ENCODE measurements around the gene HTRA3. TPM values are rescaled to one million over a fixed set of nuclear protein-coding genes. Genes with fewer than 3 reads are reported as not detected.

Gene HTRA3
- total RNA-seq, 1 experiment from 2014 or later: 2.8 TPM

GRCh38 chr4:8287343-8288280 is 18.1 kb downstream of the HTRA3 start:
- ChIA-PET POLR2A (ENCODE audit: unreplicated experiment) (no interaction called here), CTCF (no interaction called here)
- TF ChIP-seq CTCF (conservative IDR thresholded peaks at IDR 0.05; ENCODE audit: low read depth, low read length) (no peak), EZH2 (IDR thresholded peaks at IDR 0.05; ENCODE audit: low read length, unreplicated experiment) (no peak), EZH2phosphoT487 (IDR thresholded peaks at IDR 0.05; ENCODE audit: borderline replicate concordance, low read length) (no peak)
- Histone ChIP-seq H3K4me3 (ENCODE audit: low read length) (no peak overlapping the region), H3K27ac (ENCODE audit: low read length) (no peak overlapping the region), H3K4me2 (ENCODE audit: low read length) (no peak overlapping the region), H3K4me1 (ENCODE audit: insufficient read depth, low read length) (no peaks in the 10 kb centered on the region), H3F3A (ENCODE audit: low read length, unreplicated experiment) (no peaks in the 10 kb centered on the region), H3K9me3 (ENCODE audit: low read length) (no peaks in the 10 kb centered on the region), H2AFZ (ENCODE audit: low read length) (no peak overlapping the region), H3K9me2 (replicated peaks; ENCODE audit: low read length) (no peaks in the 10 kb centered on the region), H3K9ac (ENCODE audit: low read length) (no peak overlapping the region), H3K79me2 (ENCODE audit: low read length) (no peaks in the 10 kb centered on the region), H3K27me3 (ENCODE audit: low read length) (no peaks in the 10 kb centered on the region), H4K20me1 (ENCODE audit: low read length) (no peaks in the 10 kb centered on the region), H3K36me3 (ENCODE audit: low read depth, low read length) (no peaks in the 10 kb centered on the region)
- no TSS peak for BruUV-seq (replicated peaks)
- DNase-seq (no peak), ATAC-seq (no peak)
- intact Hi-C loops (cut with micrococcal nuclease): no loop called here

GRCh38 chr4:8289151-8289750 is 19.7 kb downstream of the HTRA3 start:
- Histone ChIP-seq H3K9me3 (ENCODE audit: low read length) (no peaks in the 10 kb centered on the region), H3F3A (ENCODE audit: low read length, unreplicated experiment) (no peaks in the 10 kb centered on the region), H2AFZ (ENCODE audit: low read length) (no peak overlapping the region), H3K36me3 (ENCODE audit: low read depth, low read length) (no peaks in the 10 kb centered on the region), H3K9ac (ENCODE audit: low read length) (no peak overlapping the region), H3K4me2 (ENCODE audit: low read length) (no peak overlapping the region), H3K79me2 (ENCODE audit: low read length) (no peaks in the 10 kb centered on the region), H4K20me1 (ENCODE audit: low read length) (no peaks in the 10 kb centered on the region), H3K9me2 (replicated peaks; ENCODE audit: low read length) (no peaks in the 10 kb centered on the region), H3K27me3 (ENCODE audit: low read length) (no peaks in the 10 kb centered on the region), H3K4me3 (ENCODE audit: low read length) (no peak overlapping the region), H3K27ac (ENCODE audit: low read length) (no peak overlapping the region), H3K4me1 (ENCODE audit: insufficient read depth, low read length) (no peaks in the 10 kb centered on the region)
- no peak for DNase-seq
- CTCF ChIA-PET: no interaction called here
- BruUV-seq (replicated peaks): no TSS peak
- TF ChIP-seq EZH2 (IDR thresholded peaks at IDR 0.05; ENCODE audit: low read length, unreplicated experiment) (no peak), CTCF (conservative IDR thresholded peaks at IDR 0.05; ENCODE audit: low read depth, low read length) (no peak), EZH2phosphoT487 (IDR thresholded peaks at IDR 0.05; ENCODE audit: borderline replicate concordance, low read length) (no peak)
- intact Hi-C loops (cut with micrococcal nuclease): no loop called here
- ATAC-seq: no peak
- POLR2A ChIA-PET (ENCODE audit: unreplicated experiment): no interaction called here
